ENCODE measurements around the gene RAB36.

Gene RAB36

DNA sequence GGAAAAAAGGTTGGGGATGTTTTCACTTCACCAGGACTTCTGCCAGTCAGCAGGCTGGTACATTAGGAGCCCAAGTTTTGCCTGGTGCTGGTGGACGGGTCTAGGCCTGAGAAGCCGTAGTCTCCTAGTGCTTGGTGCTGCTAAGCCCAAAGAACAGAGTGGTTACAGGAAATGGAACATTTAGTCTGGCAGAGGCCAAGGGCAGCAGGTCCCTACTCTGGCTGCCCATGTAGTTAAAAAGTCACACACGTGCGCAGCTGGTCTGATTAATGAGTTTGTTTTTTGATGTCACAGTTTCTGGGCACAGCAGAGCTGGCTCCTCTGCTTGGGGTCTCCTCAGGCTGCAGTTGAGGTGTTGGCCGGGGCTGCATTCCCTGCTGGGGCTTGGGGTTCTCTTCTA is 55.6 kb downstream of the RAB36 start:
- in situ Hi-C loops (cut with MboI; ENCODE audit: low sequenced_read_pairs), result no loop called here

DNA sequence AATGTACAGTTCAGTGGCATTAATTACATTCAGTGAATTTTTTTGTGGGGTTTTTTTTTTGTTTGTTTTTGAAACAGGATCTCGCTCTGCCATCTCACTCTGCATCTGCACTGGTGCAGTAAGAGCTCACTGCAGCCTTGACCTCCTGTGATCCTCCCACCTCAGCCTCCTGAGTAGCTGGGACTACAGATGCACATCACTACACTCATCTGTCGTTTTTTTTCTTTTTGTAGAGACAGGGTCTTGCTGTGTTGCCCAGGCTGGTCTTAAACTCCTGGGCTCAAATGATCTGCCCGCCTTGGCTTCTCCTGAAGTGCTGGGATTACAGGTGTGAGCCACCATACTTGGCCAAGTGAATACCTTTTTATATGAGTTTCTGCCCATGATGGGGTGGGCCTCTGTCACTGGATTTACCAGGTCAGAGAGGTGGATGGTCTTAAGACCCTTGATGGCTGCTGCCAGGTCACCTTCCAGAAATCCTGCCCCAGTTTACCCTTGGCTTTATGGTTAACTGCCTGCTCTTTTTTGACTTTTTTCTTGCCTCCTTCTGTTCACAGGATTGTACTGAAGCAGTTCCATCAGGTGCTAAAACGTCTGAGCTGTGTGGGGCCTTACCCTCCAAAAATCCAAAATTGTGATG is 57.7 kb downstream of the RAB36 start:
- in situ Hi-C loops (cut with MboI; ENCODE audit: low sequenced_read_pairs), result no loop called here

DNA sequence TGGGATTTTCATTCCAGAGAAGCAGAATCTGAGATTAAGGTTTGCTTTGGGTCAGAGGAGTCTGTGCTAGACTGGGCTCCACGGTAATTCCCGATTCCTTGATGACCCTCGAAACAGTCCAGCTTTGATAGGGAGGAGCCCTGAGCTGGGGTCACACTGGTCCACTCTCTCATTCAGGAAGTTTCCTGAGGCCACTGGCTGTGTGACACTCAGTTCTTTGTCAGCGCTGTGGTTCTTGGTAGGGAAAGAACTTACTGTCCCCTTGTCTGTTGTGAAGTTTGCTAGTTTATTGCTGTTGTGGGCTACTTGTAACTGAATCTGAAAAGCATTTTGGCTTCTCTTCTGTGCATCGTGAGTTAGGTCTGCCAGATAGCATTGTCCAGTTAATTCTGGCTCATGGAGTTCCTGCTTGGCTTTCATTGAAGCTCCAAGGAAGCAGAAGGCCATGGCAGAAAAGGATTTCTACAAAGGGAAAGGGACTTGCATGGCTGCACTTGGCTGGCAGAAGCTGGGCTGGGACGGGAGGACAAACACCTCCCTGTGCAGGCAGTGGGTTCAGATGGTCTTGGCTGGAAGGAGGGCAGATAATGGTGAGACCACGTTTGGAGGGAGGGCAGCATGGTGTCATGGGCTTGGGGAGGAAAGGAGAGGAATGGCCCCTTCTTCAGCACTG is 58.3 kb downstream of the RAB36 start:
- in situ Hi-C loops (cut with MboI; ENCODE audit: low sequenced_read_pairs), result no loop called here

DNA sequence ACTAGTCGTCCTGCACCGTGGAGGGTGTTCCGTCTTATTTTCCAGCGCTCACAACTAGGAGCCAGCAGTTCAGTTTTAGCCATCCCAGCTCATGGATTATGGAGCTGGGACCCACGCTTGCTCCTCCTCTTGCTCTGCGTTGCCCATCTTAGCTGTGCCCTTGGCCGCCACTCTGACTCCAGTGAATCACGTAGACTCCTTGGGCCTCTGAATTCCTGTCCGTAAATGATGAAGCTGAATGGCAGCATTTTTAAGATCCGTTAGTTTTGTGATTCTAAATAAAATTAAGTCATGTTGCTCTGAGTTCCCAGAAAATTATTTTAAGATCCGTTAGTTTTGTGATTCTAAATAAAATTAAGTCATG is 58.8 kb downstream of the RAB36 start:
- in situ Hi-C loops (cut with MboI; ENCODE audit: low sequenced_read_pairs), result no loop called here

DNA sequence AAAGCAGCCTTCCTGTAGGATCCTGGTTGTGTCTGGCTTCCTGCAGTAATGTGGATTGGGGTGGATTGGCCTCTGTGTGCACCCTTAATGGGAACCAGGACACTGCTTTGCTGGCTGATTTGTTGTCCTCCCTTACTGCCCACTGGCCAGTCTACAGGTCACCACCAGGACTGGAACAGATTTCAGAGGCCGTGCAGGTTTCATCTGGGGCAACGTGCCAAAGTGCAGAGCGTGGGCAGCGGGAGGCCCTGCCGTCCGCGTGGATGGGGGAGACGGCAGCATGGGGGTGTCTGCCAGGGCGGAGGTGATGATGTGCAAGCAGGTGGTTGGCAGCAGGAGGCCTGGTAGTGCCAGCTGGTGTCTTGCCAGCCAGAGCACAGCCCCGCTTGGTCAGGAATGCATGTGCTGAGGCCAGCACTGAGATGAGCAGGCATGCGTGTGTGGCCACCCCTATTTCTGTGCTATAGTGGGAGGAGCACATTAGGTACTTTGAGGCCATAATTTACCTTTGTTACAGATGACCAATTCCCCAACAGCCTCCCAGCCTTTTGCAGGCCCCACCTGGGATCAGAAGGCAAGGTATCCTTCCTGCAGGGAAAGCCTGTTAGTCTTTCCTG is 59.4 kb downstream of the RAB36 start:
- in situ Hi-C loops (cut with MboI; ENCODE audit: low sequenced_read_pairs), result no loop called here

DNA sequence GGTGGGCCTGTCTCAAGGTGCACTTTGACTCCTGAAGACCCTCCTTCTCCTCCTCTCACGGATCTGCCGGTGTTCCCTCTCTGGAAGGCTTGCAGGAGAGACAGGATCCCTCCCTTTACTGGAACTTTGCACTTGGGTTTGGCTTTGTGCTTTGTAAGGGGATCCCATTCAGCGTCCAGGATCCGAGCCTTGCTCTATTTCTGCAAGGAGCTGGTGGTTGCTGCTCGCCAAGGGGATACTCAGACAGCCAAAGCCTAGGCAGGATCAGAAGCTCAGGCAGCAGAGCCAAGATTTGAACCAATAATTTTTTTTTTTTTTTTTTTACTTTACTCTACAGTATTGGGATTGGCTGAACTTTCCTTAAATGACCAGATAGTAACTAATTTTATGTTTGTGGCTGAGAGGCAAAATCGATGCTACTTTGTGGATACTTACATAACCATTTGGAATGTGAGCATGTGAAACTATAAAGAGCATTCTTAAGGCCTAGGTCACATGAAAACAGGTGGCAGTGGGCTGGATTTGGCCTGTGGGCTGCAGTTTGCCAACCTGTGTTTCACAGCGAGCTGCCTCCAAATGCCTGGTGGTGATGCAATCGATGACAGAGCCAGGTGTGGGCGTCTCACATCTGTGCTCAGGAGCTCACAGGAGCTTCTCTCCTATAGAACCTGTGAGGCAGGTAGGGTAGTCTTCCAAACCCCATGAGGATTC is 60.2 kb downstream of the RAB36 start:
- in situ Hi-C loops (cut with MboI; ENCODE audit: low sequenced_read_pairs), result no loop called here

DNA sequence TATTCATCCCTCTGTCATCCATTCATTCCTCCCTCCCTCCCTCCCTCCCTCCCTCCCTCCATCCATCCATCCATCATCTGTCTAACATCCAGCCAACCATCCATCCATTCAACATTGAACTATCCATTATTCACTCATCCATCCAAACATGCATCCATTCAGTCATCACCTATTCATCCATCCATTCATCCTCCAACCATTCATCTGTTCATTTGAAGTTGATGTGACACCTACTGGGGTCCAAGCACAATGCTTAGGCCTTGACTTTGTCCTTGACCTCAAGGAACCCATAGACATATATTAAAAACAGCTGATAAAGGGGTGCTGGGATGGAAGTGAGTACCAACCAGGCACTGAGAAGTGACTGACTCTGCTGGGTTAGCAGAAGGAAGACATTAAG is 61.6 kb downstream of the RAB36 start:
- in situ Hi-C loops (cut with MboI; ENCODE audit: low sequenced_read_pairs), result no loop called here

DNA sequence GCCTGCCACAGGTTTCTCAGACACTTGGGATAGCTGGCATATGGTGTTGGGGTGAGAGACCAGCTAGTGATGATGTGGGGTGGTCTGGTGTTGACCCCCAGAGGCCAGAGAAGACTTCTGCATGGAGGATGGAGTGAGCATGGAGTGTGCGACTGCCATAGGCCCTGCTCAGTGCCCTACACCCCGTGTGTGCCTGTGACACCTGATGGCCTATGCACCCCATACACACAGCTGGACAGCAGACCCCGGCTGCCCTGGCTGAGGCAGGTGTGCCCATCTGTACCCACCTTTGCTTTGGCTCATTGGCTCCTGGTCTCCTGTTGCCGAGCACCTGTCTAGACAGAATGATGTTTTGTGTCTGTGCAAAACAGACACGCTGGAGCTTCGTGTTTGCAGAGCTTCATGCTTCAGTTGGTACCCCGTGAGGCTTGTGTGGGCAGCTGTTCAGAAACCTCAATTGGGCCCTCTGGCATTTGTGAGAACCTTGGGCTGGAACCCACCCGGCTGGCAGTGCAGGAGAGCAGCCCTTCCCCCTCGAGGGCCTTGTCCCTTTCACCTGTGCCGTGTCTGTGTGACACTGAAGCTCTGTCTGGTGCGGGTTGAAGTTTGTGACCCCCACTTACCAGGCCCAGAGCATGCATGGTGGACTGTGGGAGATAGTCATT is 62.6 kb downstream of the RAB36 start:
- in situ Hi-C loops (cut with MboI; ENCODE audit: low sequenced_read_pairs), result no loop called here

DNA sequence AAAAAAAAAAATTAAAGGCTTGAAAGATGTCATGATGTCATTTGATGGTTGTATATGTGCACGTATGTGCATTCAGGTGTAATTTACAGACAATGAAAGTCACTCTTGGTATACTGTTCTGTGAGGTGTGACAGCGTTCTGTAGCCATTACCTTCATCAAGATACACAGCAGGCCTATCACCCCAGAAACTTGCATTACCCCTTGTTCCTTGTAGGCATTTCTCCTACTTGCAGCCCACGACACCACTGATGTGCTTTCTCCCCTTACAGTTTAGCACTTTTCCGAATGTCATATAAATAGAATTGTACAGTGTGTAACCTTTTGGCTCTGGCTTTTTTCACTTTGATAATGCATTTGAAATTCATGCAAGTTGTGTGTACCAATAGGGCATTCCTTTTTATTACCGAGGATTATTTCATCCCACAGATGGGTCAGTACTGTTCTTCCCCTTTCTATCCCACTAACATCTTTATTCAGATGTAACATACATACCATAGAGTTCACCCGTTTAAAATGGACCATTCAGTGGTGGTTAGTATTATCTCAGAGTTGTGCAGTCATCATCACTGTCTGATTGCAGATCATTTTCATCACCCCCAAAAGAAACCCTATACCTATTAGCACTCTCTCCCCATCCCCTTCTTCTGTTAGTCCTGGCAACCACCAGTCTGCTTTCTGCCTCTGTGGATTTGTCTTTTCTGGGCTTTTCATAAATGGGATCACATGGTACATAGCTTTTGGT is 65.3 kb downstream of the RAB36 start:
- in situ Hi-C loops (cut with MboI; ENCODE audit: low sequenced_read_pairs), result no loop called here

DNA sequence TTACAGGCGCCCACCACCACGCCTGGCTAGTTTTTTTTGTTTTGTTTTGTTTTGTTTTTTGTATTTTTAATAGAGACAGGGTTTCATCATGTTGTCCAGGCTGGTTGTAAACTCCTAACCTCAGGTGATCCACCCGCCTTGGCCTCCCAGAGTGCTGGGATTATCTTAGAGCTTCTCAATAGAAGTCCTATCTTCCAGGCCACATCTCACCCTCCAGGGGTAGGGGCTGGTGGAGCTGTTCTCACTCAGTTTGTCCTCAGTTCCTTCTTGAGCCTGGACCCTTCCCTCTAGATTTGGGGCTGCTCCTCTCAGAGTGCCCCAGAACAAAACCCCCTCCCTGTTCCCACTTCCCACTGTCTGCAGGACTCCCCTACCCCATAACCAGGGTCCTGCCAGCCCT is 66.3 kb downstream of the RAB36 start:
- in situ Hi-C loops (cut with MboI; ENCODE audit: low sequenced_read_pairs), result no loop called here

DNA sequence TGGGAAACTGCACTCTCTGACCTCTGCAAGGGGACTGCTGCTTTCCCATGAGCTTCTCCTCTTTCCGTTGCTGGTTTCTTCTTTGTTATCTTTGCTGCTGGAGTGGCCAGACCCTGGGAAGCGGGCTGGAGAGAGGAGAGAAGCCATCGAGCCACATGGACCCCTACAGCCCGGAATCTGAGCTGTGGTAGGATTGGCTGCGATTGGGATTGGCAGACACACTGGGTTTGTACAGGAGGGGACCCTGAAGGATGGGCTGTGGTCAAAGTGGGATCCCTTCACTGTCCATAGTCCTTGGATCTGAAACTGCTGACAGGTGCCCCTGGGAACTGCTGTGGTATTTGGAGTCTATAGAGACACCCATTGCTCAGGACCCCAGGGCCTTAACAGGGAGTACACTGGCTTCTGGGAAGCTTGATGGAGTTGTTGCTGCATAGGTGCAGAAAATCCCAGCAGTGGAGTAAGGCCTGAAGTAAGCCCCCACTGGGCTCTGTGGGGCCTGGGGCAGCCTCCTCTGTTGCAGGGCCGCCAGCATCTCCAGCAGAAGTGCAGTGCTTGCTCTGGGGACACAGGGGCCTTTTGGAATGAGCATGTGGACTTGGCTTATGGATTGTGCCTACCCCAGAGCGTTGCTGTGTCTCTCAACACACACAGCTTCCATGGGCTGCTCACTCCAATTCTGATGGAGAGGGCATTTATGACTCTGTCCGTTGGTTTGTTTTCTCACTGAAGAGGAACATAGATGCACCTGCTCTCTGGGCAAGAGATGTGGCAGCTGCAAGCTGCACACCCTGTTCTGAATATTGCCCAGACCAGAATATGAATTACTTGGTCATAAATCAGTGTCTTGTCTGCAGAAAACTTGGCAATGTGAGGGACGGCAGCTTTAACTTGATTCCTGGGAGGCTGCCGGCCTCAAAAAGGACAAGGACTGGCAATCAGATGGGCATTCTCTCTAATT is 67.1 kb downstream of the RAB36 start:
- in situ Hi-C loops (cut with MboI; ENCODE audit: low sequenced_read_pairs), result no loop called here

DNA sequence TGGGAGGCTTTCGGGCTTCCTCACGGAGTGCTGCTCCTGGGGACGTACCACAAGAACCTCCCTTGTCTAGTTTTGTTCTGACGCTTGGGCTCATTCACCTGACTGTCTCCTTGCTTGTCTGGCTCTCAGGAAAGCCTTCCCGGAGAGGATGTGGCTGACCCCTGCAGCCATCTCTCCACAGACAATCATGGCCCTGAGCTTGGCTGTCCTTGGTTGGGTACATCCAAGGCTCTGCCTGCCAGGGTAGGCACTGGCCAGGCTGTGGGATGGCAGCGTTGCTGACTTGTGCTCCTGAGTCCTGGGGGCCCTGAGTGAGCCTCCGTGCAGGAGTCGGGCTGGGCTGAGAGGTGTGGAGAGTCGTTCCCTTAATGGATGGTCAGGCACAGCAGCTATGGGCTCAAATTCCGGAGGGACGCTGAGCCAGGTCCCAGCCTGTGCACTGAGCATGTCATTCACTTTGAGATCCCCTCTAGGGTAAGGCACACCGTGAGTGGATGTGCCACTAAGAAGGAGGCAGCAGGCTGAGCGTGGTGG is 67.8 kb downstream of the RAB36 start:
- in situ Hi-C loops (cut with MboI; ENCODE audit: low sequenced_read_pairs), result no loop called here

DNA sequence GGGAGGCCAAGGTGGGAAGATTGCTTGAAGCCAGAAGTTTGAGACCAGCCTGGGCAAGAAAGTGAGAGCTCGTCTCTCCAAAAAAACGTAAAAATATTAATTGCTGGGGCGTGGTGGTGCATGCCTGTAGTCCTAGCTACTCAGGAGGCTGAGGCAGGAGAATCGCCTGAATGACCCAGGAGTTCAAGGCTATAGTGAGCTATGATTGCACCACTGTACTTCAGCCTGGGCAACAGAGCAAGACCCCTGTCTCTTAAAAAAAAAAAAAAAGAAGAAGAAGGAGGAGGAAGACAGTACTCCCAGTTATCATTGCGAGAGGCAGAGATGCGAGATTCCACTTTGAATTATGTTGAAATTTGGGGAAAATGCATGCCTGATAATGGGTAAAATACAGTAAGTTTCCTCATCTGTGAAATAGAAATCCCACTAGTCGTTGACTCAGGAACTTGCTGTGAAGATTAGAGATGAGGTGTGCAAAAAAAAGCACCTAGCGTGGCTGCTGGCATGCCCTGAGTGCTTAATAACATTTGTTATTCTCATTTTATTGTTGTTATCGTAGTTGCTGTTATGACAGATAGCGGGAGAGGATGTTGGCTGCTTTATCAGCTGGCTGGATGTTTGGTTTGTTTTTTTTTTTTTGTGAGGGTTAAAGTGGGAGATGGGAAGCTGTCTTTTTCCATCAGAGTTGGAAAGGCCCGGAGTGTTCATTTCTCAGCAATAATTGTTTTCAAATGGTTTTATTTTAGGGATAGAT is 68.5 kb downstream of the RAB36 start:
- in situ Hi-C loops (cut with MboI; ENCODE audit: low sequenced_read_pairs), result no loop called here

Measured in HL-60/S4 treated with phorbol 12-myristate 13-acetate at 8.2 ng/mL for 4 days and 3 days (cell line).